ENCODE data around the gene SVEP1. TPM values are rescaled to one million over a fixed set of nuclear protein-coding genes. Genes with fewer than 3 reads are reported as not detected.
"Not testable (repeated sequence)": the region's sequence is repeated elsewhere in the genome, so short reads cannot be mapped to it uniquely, and the experiment has no call there.

SVEP1 gene
- total RNA-seq, 3 donors from 2014 or later: 0.03 to 0.05 (median 0.05) TPM

GRCh38 chr9:110371411-110372007 is 208.0 kb downstream of the SVEP1 start:
- H3K27me3 Mint-ChIP-seq (ENCODE audit: low read depth): peaks cover 2% of the 10 kb centered on the region

GRCh38 chr9:110370315-110370714 is 209.2 kb downstream of the SVEP1 start:
- H3K36me3 Mint-ChIP-seq (ENCODE audit: insufficient read depth): no peaks in the 10 kb centered on the region
- no peaks in the 10 kb centered on the region for H3K4me1 Mint-ChIP-seq (ENCODE audit: low read depth)
- no peak overlapping the region for H3K4me3 Mint-ChIP-seq
- no peak for ATAC-seq
- no peak for DNase-seq
- no peaks in the 10 kb centered on the region for H3K9me3 Mint-ChIP-seq
- no peaks in the 10 kb centered on the region for H3K27me3 Mint-ChIP-seq (ENCODE audit: low read depth)

More at GRCh38 chr9:110371411-110372007, 208.0 kb downstream of the SVEP1 start:
- DNase-seq (no peak), ATAC-seq (no peak)
- Mint-ChIP-seq H3K9me3 (no peaks in the 10 kb centered on the region), H3K4me3 (no peak overlapping the region), H3K4me1 (ENCODE audit: low read depth) (no peaks in the 10 kb centered on the region), H3K36me3 (ENCODE audit: insufficient read depth) (no peaks in the 10 kb centered on the region)

- Mint-ChIP-seq H3K4me3 (no peak overlapping the region), H3K36me3 (ENCODE audit: insufficient read depth) (no peaks in the 10 kb centered on the region), H3K4me1 (ENCODE audit: low read depth) (no peaks in the 10 kb centered on the region), H3K9me3 (no peaks in the 10 kb centered on the region), H3K27me3 (ENCODE audit: low read depth) (no peaks in the 10 kb centered on the region)
- DNase-seq (no peak), ATAC-seq (no peak)
Observed at GRCh38 chr9:110364451-110364850, 215.1 kb downstream of the SVEP1 start.

- not testable (repeated sequence) for H3K36me3 Mint-ChIP-seq (ENCODE audit: insufficient read depth); H3K9me3 Mint-ChIP-seq; H3K4me1 Mint-ChIP-seq (ENCODE audit: low read depth); H3K27me3 Mint-ChIP-seq (ENCODE audit: low read depth); DNase-seq; H3K4me3 Mint-ChIP-seq; ATAC-seq
Observed at GRCh38 chr9:110358992-110359391, 220.5 kb downstream of the SVEP1 start.

- no peak for ATAC-seq
- no peaks in the 10 kb centered on the region for H3K4me1 Mint-ChIP-seq (ENCODE audit: low read depth)
- no peak overlapping the region for H3K4me3 Mint-ChIP-seq
- no peaks in the 10 kb centered on the region for H3K27me3 Mint-ChIP-seq (ENCODE audit: low read depth)
- no peaks in the 10 kb centered on the region for H3K36me3 Mint-ChIP-seq (ENCODE audit: insufficient read depth)
- H3K9me3 Mint-ChIP-seq: no peaks in the 10 kb centered on the region
- DNase-seq: no peak
Observed at GRCh38 chr9:110357505-110357904, 222.0 kb downstream of the SVEP1 start.

GRCh38 chr9:110356639-110357395 is 222.7 kb downstream of the SVEP1 start:
- H3K4me1 Mint-ChIP-seq (ENCODE audit: low read depth): no peaks in the 10 kb centered on the region
- no peak overlapping the region for H3K4me3 Mint-ChIP-seq
- H3K9me3 Mint-ChIP-seq: no peaks in the 10 kb centered on the region

GRCh38 chr9:110355911-110356310 is 223.6 kb downstream of the SVEP1 start:
- ATAC-seq: no peak

More at GRCh38 chr9:110356639-110357395, 222.7 kb downstream of the SVEP1 start:
- Mint-ChIP-seq H3K36me3 (ENCODE audit: insufficient read depth) (no peaks in the 10 kb centered on the region), H3K27me3 (ENCODE audit: low read depth) (no peaks in the 10 kb centered on the region)
- no peak for ATAC-seq
- DNase-seq: no peak

GRCh38 chr9:110351009-110351467 is 228.5 kb downstream of the SVEP1 start:
- no peaks in the 10 kb centered on the region for H3K4me1 Mint-ChIP-seq (ENCODE audit: low read depth)
- H3K9me3 Mint-ChIP-seq: no peaks in the 10 kb centered on the region
- no peaks in the 10 kb centered on the region for H3K36me3 Mint-ChIP-seq (ENCODE audit: insufficient read depth)
- H3K27me3 Mint-ChIP-seq (ENCODE audit: low read depth): no peaks in the 10 kb centered on the region
- DNase-seq (no peak), ATAC-seq (peak in 1 of 2 donors; percentile 30)
- no peak overlapping the region for H3K4me3 Mint-ChIP-seq

More at GRCh38 chr9:110355911-110356310, 223.6 kb downstream of the SVEP1 start:
- H3K9me3 Mint-ChIP-seq: no peaks in the 10 kb centered on the region
- no peaks in the 10 kb centered on the region for H3K4me1 Mint-ChIP-seq (ENCODE audit: low read depth)
- no peaks in the 10 kb centered on the region for H3K27me3 Mint-ChIP-seq (ENCODE audit: low read depth)
- no peaks in the 10 kb centered on the region for H3K36me3 Mint-ChIP-seq (ENCODE audit: insufficient read depth)
- no peak for DNase-seq
- no peak overlapping the region for H3K4me3 Mint-ChIP-seq

- no peak overlapping the region for H3K4me3 Mint-ChIP-seq
- no peaks in the 10 kb centered on the region for H3K36me3 Mint-ChIP-seq (ENCODE audit: insufficient read depth)
- no peaks in the 10 kb centered on the region for H3K9me3 Mint-ChIP-seq
- no peaks in the 10 kb centered on the region for H3K4me1 Mint-ChIP-seq (ENCODE audit: low read depth)
- ATAC-seq (no peak), DNase-seq (no peak)
- no peaks in the 10 kb centered on the region for H3K27me3 Mint-ChIP-seq (ENCODE audit: low read depth)
Observed at GRCh38 chr9:110346325-110346724, 233.2 kb downstream of the SVEP1 start.

GRCh38 chr9:110344821-110345220 is 234.7 kb downstream of the SVEP1 start:
- Mint-ChIP-seq H3K27me3 (ENCODE audit: low read depth) (no peaks in the 10 kb centered on the region), H3K9me3 (no peaks in the 10 kb centered on the region), H3K4me3 (no peak overlapping the region), H3K36me3 (ENCODE audit: insufficient read depth) (no peaks in the 10 kb centered on the region), H3K4me1 (ENCODE audit: low read depth) (no peaks in the 10 kb centered on the region)
- no peak for ATAC-seq
- no peak for DNase-seq

GRCh38 chr9:110343551-110343950 is 236.0 kb downstream of the SVEP1 start:
- Mint-ChIP-seq H3K9me3 (no peaks in the 10 kb centered on the region), H3K4me3 (no peak overlapping the region), H3K27me3 (ENCODE audit: low read depth) (no peaks in the 10 kb centered on the region), H3K36me3 (ENCODE audit: insufficient read depth) (no peaks in the 10 kb centered on the region), H3K4me1 (ENCODE audit: low read depth) (no peaks in the 10 kb centered on the region)
- no peak for DNase-seq
- no peak for ATAC-seq

GRCh38 chr9:110340306-110340705 is 239.2 kb downstream of the SVEP1 start:
- H3K9me3 Mint-ChIP-seq: peaks cover 3% of the 10 kb centered on the region
- H3K36me3 Mint-ChIP-seq (ENCODE audit: insufficient read depth): no peaks in the 10 kb centered on the region
- H3K4me1 Mint-ChIP-seq (ENCODE audit: low read depth): no peaks in the 10 kb centered on the region
- ATAC-seq: no peak
- H3K4me3 Mint-ChIP-seq: no peak overlapping the region
- DNase-seq: no peak
- H3K27me3 Mint-ChIP-seq (ENCODE audit: low read depth): no peaks in the 10 kb centered on the region

- H3K4me3 Mint-ChIP-seq: no peak overlapping the region
- no peaks in the 10 kb centered on the region for H3K4me1 Mint-ChIP-seq (ENCODE audit: low read depth)
- no peak for DNase-seq
- peaks cover 3% of the 10 kb centered on the region for H3K9me3 Mint-ChIP-seq
- H3K36me3 Mint-ChIP-seq (ENCODE audit: insufficient read depth): no peaks in the 10 kb centered on the region
- no peak for ATAC-seq
- no peaks in the 10 kb centered on the region for H3K27me3 Mint-ChIP-seq (ENCODE audit: low read depth)
Observed at GRCh38 chr9:110338143-110338542, 241.4 kb downstream of the SVEP1 start.

- Mint-ChIP-seq H3K4me3 (no peak within 1 kb of the TSS), H3K27me3 (ENCODE audit: low read depth) (peaks cover 2% of the 10 kb centered on the region), H3K4me1 (ENCODE audit: low read depth) (no peaks in the 10 kb centered on the region), H3K9me3 (peaks cover 3% of the 10 kb centered on the region), H3K36me3 (ENCODE audit: insufficient read depth) (no peaks in the 10 kb centered on the region)
- DNase-seq (no peak), ATAC-seq (no peak)
Observed at GRCh38 chr9:110337727-110338126, 241.8 kb downstream of the SVEP1 start, which contains the start of gene TXNDC8. TSS of gene TXNDC8 (minus strand) at chr9:110337863.

GRCh38 chr9:110336363-110336762 is 243.2 kb downstream of the SVEP1 start:
- Mint-ChIP-seq H3K4me3 (no peak overlapping the region), H3K36me3 (ENCODE audit: insufficient read depth) (no peaks in the 10 kb centered on the region), H3K27me3 (ENCODE audit: low read depth) (peaks cover 2% of the 10 kb centered on the region), H3K4me1 (ENCODE audit: low read depth) (no peaks in the 10 kb centered on the region), H3K9me3 (peaks cover 3% of the 10 kb centered on the region)
- ATAC-seq: no peak
- no peak for DNase-seq

Data from activated T-cell treated with anti-CD3 and anti-CD28 coated beads, Interleukin-2, amount 50 U/mL, for 4 hours (primary cell).